Astrocyte (in vitro differentiated cells and primary cell): ENCODE results near the gene ZNF14. TPM values are rescaled to one million over a fixed set of nuclear protein-coding genes. Genes with fewer than 3 reads are reported as not detected.

Experiments
- DNase-seq: peaks from one replicate; pipeline ENCODE4 v3.0.0-alpha.2; 2010; ENCODE audit warnings: low read depth
- FAIRE-seq: peaks from 2 replicates; lab custom pipeline; 2011; peaks lifted over from hg19 to GRCh38; lab: Jason Lieb, UNC
- H2AFZ ChIP-seq: 2 replicates; pipeline ENCODE4 v1.6.0; 2012; ENCODE audit warnings: low read depth, low read length, inconsistent platforms
- H3K27ac ChIP-seq: 2 replicates; pipeline ENCODE4 v1.5.1; 2011; ENCODE audit warnings: low read depth, low read length, inconsistent platforms
- H3K27me3 ChIP-seq: 2 replicates; pipeline ENCODE4 v1.6.0; 2011; ENCODE audit warnings: low read length, inconsistent platforms; ENCODE audit not compliant: insufficient read depth
- H3K36me3 ChIP-seq: 2 replicates; pipeline ENCODE4 v1.5.1; 2011; ENCODE audit warnings: low read length, inconsistent platforms; ENCODE audit not compliant: insufficient read depth
- H3K4me1 ChIP-seq: 2 replicates; pipeline ENCODE4 v1.5.1; 2011; ENCODE audit warnings: low read length, inconsistent platforms; ENCODE audit not compliant: insufficient read depth
- H3K4me2 ChIP-seq: 2 replicates; pipeline ENCODE4 v1.6.0; 2012; ENCODE audit warnings: low read length, inconsistent platforms
- H3K4me3 ChIP-seq: 2 replicates; pipeline ENCODE4 v1.5.1; 2011; ENCODE audit warnings: low read depth, mild to moderate bottlenecking, low read length, inconsistent platforms; ENCODE audit not compliant: insufficient read depth
- H3K79me2 ChIP-seq: 2 replicates; pipeline ENCODE4 v1.6.0; 2012; ENCODE audit warnings: mild to moderate bottlenecking, low read length, inconsistent platforms; ENCODE audit not compliant: insufficient read depth
- H3K9ac ChIP-seq: 2 replicates; pipeline ENCODE4 v1.6.0; 2012; ENCODE audit warnings: mild to moderate bottlenecking, low read length, inconsistent platforms
- H3K9me3 ChIP-seq: 2 replicates; pipeline ENCODE4 v1.5.1; 2012; ENCODE audit warnings: low read depth, mild to moderate bottlenecking, low read length, inconsistent platforms; ENCODE audit not compliant: insufficient read depth
- H4K20me1 ChIP-seq: 2 replicates; pipeline ENCODE4 v1.6.0; 2012; ENCODE audit warnings: low read length, inconsistent platforms; ENCODE audit not compliant: insufficient read depth
- H3K27ac Mint-ChIP-seq: one replicate; pipeline ENCODE4 v1.8.0; 2021; ENCODE audit warnings: mild to moderate bottlenecking, mixed read lengths; ENCODE audit not compliant: unreplicated experiment
- H3K27me3 Mint-ChIP-seq: one replicate; pipeline ENCODE4 v1.8.0; 2021; ENCODE audit warnings: low read depth, mixed read lengths; ENCODE audit not compliant: unreplicated experiment
- H3K36me3 Mint-ChIP-seq: one replicate; pipeline ENCODE4 v1.8.0; 2021; ENCODE audit warnings: low read depth, mixed read lengths; ENCODE audit not compliant: unreplicated experiment
- H3K4me1 Mint-ChIP-seq: one replicate; pipeline ENCODE4 v1.8.0; 2021; ENCODE audit warnings: low read depth, mixed read lengths; ENCODE audit not compliant: unreplicated experiment
- H3K4me3 Mint-ChIP-seq: one replicate; pipeline ENCODE4 v1.8.0; 2021; ENCODE audit warnings: mild to moderate bottlenecking, moderate library complexity, mixed read lengths; ENCODE audit not compliant: unreplicated experiment
- H3K9me3 Mint-ChIP-seq: one replicate; pipeline ENCODE4 v1.8.0; 2021; ENCODE audit warnings: mild to moderate bottlenecking, mixed read lengths; ENCODE audit not compliant: unreplicated experiment
- EZH2 ChIP-seq: IDR thresholded peaks from 2 replicates; pipeline ENCODE4 v1.6.1; 2012; ENCODE audit warnings: mild to moderate bottlenecking, low read length, inconsistent platforms; ENCODE audit not compliant: insufficient read depth
- total RNA-seq: library from RNA; stranded (reverse); gene quantifications from 2 replicates; pipeline ENCODE4 v1.2.1, GENCODE V29; 2021
- TF ChIP-seq, protein P1 (sequence below): IDR thresholded peaks from 2 replicates; pipeline ENCODE4 v1.5.1; 2011; ENCODE audit warnings: low read depth, mild to moderate bottlenecking, inconsistent platforms, low read length, moderate library complexity; ENCODE audit not compliant: insufficient read depth

Gene ZNF14
- total RNA-seq, 1 donor from 2014 or later: 4.4 TPM

DNA sequence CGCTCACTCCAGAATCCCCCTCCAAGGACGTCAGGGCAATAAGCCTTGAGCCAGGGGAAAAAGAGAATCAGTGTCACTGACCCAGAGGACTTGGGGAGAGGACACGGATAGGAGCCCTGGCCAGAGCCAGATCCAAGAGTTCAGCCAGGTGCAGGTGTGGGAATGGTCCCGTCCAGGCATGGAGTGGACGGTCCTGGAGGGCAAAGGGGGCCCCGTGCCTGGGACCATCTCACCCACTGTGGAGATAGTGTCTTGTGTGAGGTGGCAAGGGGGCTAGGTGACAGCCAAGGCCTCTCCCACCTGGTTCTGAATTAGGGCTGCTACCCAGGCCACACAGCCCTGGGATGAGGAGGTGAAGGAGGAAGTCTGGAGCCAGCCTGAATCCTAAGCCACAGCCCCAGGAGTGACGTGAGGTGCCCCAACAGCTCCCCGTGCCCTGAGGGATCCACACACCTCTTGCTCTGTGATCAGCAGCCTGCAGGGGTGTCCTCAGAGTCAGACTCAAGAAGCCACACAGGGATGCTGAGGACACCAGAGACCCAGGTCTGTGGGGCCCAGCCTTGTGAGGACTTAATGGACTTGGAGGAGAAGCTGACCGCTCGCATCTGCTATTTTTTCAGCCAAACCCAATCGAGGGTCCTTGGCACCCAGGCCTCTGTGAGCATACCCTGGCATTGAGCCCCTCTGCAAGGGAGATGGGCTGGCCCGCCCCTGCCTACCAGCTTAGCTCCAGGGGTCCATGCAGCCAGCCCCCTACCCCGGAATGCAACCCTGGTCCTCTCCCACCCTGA lies 16.4 kb upstream of the ZNF14 start:
- Histone ChIP-seq H3K79me2 (no peaks in the 10 kb centered on the region), H3K9ac (no peak overlapping the region), H3K4me1 (no peaks in the 10 kb centered on the region), H3K27ac (no peak overlapping the region), H2AFZ (no peak overlapping the region), H3K9me3 (peaks cover 17% of the 10 kb centered on the region), H3K4me2 (no peak overlapping the region), H3K4me3 (no peak overlapping the region), H3K27me3 (no peaks in the 10 kb centered on the region), H4K20me1 (no peaks in the 10 kb centered on the region), H3K36me3 (no peaks in the 10 kb centered on the region)
- Mint-ChIP-seq H3K4me3 (no peak overlapping the region), H3K27me3 (peaks cover 10% of the 10 kb centered on the region), H3K27ac (no peak overlapping the region), H3K36me3 (peaks cover 5% of the 10 kb centered on the region), H3K4me1 (no peaks in the 10 kb centered on the region), H3K9me3 (peaks cover 14% of the 10 kb centered on the region)
- no peak for FAIRE-seq
- TF ChIP-seq, protein P1, sequence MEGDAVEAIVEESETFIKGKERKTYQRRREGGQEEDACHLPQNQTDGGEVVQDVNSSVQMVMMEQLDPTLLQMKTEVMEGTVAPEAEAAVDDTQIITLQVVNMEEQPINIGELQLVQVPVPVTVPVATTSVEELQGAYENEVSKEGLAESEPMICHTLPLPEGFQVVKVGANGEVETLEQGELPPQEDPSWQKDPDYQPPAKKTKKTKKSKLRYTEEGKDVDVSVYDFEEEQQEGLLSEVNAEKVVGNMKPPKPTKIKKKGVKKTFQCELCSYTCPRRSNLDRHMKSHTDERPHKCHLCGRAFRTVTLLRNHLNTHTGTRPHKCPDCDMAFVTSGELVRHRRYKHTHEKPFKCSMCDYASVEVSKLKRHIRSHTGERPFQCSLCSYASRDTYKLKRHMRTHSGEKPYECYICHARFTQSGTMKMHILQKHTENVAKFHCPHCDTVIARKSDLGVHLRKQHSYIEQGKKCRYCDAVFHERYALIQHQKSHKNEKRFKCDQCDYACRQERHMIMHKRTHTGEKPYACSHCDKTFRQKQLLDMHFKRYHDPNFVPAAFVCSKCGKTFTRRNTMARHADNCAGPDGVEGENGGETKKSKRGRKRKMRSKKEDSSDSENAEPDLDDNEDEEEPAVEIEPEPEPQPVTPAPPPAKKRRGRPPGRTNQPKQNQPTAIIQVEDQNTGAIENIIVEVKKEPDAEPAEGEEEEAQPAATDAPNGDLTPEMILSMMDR: no peak
- no peak for TF ChIP-seq EZH2
- no peak for DNase-seq

DNA sequence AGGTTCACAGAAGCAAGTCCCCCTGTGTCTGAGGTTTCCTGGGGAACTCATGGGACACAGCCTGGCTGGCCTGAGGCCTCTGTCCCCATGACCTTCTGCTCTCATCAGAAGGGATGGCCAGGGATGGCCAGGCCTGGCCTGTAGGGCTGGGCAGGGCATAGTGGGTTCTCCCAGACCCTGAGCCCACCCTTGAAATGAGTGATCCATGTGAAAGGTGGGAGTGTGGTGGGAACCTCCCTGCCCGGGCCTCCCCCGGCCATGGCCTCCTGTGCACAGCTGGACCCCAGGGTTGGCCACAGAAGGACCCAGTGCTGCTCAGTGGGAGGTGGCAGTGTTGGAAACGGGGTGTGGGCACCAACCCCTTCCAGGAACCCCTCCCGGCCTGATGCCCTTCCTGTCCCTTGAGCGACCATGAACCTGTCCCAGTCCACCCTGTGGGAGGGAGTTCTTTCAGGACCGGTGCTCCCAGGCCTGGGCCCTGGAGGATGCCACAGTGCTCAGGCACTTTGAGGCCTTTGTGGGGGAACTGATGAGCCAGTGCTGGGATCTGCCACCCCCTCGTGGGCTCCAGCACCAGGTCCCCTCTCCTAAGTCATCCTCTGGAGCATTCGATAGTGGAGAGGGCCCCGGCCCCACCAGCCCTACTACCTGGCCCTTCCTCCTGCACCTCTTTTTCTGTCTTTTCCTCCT lies 15.5 kb upstream of the ZNF14 start:
- Mint-ChIP-seq H3K4me1 (no peaks in the 10 kb centered on the region), H3K4me3 (no peak overlapping the region), H3K27ac (no peak overlapping the region), H3K27me3 (peaks cover 13% of the 10 kb centered on the region), H3K36me3 (peaks cover 5% of the 10 kb centered on the region), H3K9me3 (peaks cover 13% of the 10 kb centered on the region)
- no peak for TF ChIP-seq EZH2
- TF ChIP-seq, protein P1: no peak
- Histone ChIP-seq H3K9me3 (peaks cover 17% of the 10 kb centered on the region), H2AFZ (no peak overlapping the region), H3K4me3 (no peak overlapping the region), H3K27me3 (no peaks in the 10 kb centered on the region), H3K27ac (no peak overlapping the region), H3K4me1 (no peaks in the 10 kb centered on the region), H3K9ac (no peak overlapping the region), H3K36me3 (no peaks in the 10 kb centered on the region), H4K20me1 (no peaks in the 10 kb centered on the region), H3K79me2 (no peaks in the 10 kb centered on the region), H3K4me2 (no peak overlapping the region)
- DNase-seq (no peak), FAIRE-seq (no peak)
